H7 (cell line): Measurements from ENCODE around the gene TECTA. TPM values are rescaled to one million over a fixed set of nuclear protein-coding genes. Genes with fewer than 3 reads are reported as not detected.

Source experiments
- DNase-seq: peaks from one replicate; pipeline ENCODE4 v3.0.0; 2012
- H3K27me3 ChIP-seq: 2 replicates; pipeline ENCODE4 v1.6.0; 2011; ENCODE audit warnings: mild to moderate bottlenecking, low read length; ENCODE audit not compliant: control insufficient read depth, insufficient read depth
- H3K36me3 ChIP-seq: replicated peaks from 2 replicates; pipeline ENCODE4 v1.5.1; 2011; ENCODE audit warnings: low read length; ENCODE audit not compliant: control insufficient read depth, insufficient read depth
- H3K4me3 ChIP-seq: 2 replicates; pipeline ENCODE4 v1.5.1; 2011; ENCODE audit warnings: low read depth, mild to moderate bottlenecking, control low read depth, low read length, moderate library complexity; ENCODE audit not compliant: insufficient read depth
- total RNA-seq: library from RNA; depleted of rRNA; stranded (reverse); fragments of >200 nt; shearing (Covaris generic); gene quantifications from 2 replicates; pipeline ENCODE4 v1.2.3, GENCODE V29; 2014

The TECTA gene
- total RNA-seq, 1 experiment from 2014 or later = 0.28 TPM

- H3K27me3 ChIP-seq = no peaks in the 10 kb centered on the region
- peak; percentile 32 for DNase-seq
- no peaks in the 10 kb centered on the region for H3K36me3 ChIP-seq
- H3K4me3 ChIP-seq = no peak overlapping the region
Observed at GRCh38 chr11:121199516-121199915, 98.5 kb downstream of the TECTA start.

- no peak for DNase-seq
- H3K4me3 ChIP-seq = no peak overlapping the region
- H3K36me3 ChIP-seq = no peaks in the 10 kb centered on the region
- H3K27me3 ChIP-seq = no peaks in the 10 kb centered on the region
Observed at GRCh38 chr11:121206810-121207209, 105.8 kb downstream of the TECTA start.

- no peak for DNase-seq
- H3K36me3 ChIP-seq = no peaks in the 10 kb centered on the region
- H3K4me3 ChIP-seq = no peak overlapping the region
- no peaks in the 10 kb centered on the region for H3K27me3 ChIP-seq
Observed at GRCh38 chr11:121207485-121208115, 106.6 kb downstream of the TECTA start.

- Histone ChIP-seq H3K27me3 (no peaks in the 10 kb centered on the region), H3K4me3 (no peak overlapping the region), H3K36me3 (no peaks in the 10 kb centered on the region)
- no peak for DNase-seq
Observed at GRCh38 chr11:121210445-121211080, 109.5 kb downstream of the TECTA start.

- H3K4me3 ChIP-seq = no peak overlapping the region
- no peaks in the 10 kb centered on the region for H3K36me3 ChIP-seq
- H3K27me3 ChIP-seq = no peaks in the 10 kb centered on the region
- no peak for DNase-seq
Observed at GRCh38 chr11:121211626-121212025, 110.6 kb downstream of the TECTA start.

GRCh38 chr11:121212536-121213361, 111.7 kb downstream of the TECTA start:
- no peaks in the 10 kb centered on the region for H3K27me3 ChIP-seq
- no peak overlapping the region for H3K4me3 ChIP-seq
- no peak for DNase-seq
- H3K36me3 ChIP-seq = no peaks in the 10 kb centered on the region

GRCh38 chr11:121213362-121213893, 112.4 kb downstream of the TECTA start:
- no peak for DNase-seq
- H3K4me3 ChIP-seq = no peak overlapping the region
- H3K36me3 ChIP-seq = no peaks in the 10 kb centered on the region
- no peaks in the 10 kb centered on the region for H3K27me3 ChIP-seq

GRCh38 chr11:121214861-121215260, 113.8 kb downstream of the TECTA start:
- DNase-seq = no peak
- Histone ChIP-seq H3K36me3 (no peaks in the 10 kb centered on the region), H3K27me3 (no peaks in the 10 kb centered on the region), H3K4me3 (no peak overlapping the region)

- no peaks in the 10 kb centered on the region for H3K27me3 ChIP-seq
- H3K4me3 ChIP-seq = no peak overlapping the region
- H3K36me3 ChIP-seq = no peaks in the 10 kb centered on the region
- DNase-seq = no peak
Observed at GRCh38 chr11:121221496-121222200, 120.6 kb downstream of the TECTA start.

GRCh38 chr11:121223161-121223560, 122.1 kb downstream of the TECTA start:
- no peak for DNase-seq
- H3K36me3 ChIP-seq = no peaks in the 10 kb centered on the region
- no peaks in the 10 kb centered on the region for H3K27me3 ChIP-seq
- no peak overlapping the region for H3K4me3 ChIP-seq

GRCh38 chr11:121225382-121225781, 124.3 kb downstream of the TECTA start:
- no peak overlapping the region for H3K4me3 ChIP-seq
- no peak for DNase-seq
- no peaks in the 10 kb centered on the region for H3K27me3 ChIP-seq
- H3K36me3 ChIP-seq = no peaks in the 10 kb centered on the region

- no peak for DNase-seq
- Histone ChIP-seq H3K27me3 (no peaks in the 10 kb centered on the region), H3K4me3 (no peak overlapping the region), H3K36me3 (no peaks in the 10 kb centered on the region)
Observed at GRCh38 chr11:121226415-121227263, 125.6 kb downstream of the TECTA start.

GRCh38 chr11:121228851-121229250, 127.8 kb downstream of the TECTA start:
- Histone ChIP-seq H3K27me3 (no peaks in the 10 kb centered on the region), H3K36me3 (no peaks in the 10 kb centered on the region), H3K4me3 (no peak overlapping the region)
- DNase-seq = no peak
